NCI-H69 (cell line): ENCODE data around the gene UMODL1.

Experiments used
- DNase-seq: peaks from one replicate; lab custom pipeline; 2025; lab: John Stamatoyannopoulos, UW

The UMODL1 gene

DNA sequence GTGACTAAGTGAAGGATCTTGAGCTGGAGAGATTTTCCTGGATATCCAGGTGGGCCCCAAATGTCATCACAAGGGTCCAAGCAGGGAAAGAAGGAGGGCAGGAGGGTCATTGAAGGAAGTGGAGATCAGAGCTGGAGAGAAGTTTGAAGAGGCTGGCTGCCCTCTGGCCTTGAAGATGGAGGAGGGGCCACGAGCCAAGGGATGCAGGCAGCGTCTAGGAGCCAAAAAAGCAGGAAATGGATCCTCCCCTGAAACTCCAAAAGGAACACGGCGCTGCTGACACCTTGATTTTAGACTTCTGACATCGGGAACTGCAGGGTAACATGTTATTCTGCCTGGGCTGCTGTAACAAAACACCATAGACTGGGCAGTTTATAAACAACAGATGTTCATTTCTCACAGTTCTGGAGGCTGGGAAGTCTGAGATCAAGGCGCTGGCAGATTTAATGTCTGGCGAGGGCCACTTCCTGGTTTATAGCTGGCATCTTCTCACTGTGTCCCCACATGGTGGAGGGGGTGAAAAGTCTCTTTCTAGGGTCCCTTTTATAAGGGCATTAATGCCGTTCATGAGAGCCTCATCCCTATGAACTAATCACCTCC is 32.2 kb upstream of the UMODL1 start:
- DNase-seq: peak; percentile 63

GRCh38 chr21:42039470-42039901 is 31.6 kb upstream of the UMODL1 start:
- DNase-seq: no peak

DNA sequence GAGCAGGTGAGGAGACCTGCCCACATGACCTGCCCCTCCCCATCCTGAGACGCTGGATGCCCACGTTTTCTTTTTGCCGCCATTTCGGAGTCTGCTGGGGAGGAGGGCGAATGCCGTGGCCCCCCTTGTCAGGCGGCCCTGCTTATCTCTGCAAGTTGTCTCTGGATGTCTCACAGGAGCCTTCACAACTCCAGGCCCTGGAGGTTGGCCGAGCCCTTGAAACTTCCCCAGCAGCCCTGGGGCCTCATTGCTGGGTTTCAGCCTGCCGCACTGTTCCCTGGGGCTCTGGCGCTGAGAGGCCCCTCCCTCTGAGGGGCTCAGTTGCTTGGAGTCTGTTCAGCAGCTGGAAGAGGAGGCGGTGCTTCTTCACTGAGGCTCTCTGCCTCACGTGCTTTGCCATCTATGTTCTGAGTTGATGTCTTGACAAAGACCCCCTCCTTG is 31.2 kb upstream of the UMODL1 start:
- no peak for DNase-seq

DNA sequence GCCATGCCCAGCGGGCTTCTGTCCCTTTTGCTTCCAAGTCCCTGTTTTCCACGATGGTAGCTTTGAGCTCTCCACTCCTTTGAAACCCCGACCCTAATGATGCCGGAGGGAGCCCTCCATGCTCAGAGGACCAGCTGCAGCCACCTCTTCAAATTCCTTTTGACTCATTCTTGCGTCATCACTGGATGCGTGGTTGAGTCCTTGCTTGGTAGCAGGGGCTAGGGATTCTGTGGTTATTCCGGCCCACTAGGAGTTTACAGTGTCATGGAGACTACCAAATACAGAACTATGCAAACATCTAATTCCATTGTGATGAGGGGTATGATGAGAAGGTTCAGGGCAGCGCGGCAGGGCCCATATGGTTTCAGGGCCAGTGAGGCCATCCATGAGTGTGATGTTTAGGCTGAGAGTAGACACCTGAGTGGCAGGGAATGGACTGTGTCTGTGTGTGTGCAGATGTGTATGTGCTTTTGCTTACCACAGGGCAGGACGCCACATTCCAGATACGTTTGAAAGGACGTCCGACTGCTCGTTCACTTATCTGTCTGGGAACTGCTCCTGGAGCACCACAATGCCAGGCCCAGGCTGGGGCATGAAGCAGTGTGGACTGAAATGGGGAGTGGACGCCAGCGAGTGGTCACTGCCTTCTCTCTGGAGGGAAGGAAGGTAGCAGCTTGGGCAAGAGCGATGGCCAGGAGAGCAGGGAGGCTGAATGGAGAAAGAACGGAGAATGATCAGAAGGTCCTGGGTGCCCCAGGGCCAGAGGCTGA is 30.5 kb upstream of the UMODL1 start:
- no peak for DNase-seq

DNA sequence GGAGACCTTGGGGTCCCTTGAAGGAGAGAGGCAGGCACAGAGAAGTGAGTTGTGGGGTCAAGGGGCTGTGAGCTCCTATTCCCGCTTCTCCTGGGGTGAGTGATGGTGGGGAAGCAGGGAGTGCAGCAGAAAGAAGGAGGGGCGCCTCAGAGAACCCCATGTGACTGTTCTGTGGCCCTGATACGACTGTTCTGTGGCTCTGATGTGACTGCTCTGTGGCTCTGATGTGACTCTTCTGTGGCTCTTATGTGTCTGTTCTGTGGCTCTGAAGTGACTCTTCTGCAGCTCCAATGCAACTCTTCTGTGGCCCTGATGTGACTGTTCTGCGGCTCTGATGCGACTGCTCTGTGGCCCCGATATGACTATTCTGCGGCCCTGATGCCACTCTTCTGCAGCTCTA is 29.9 kb upstream of the UMODL1 start:
- no peak for DNase-seq

GRCh38 chr21:42041711-42042110 is 29.4 kb upstream of the UMODL1 start:
- DNase-seq: peak; percentile 45

- no peak for DNase-seq
Measured at GRCh38 chr21:42042651-42043050, 28.5 kb upstream of the UMODL1 start.

- DNase-seq: no peak
Measured at GRCh38 chr21:42043201-42043895, 27.8 kb upstream of the UMODL1 start.

DNA sequence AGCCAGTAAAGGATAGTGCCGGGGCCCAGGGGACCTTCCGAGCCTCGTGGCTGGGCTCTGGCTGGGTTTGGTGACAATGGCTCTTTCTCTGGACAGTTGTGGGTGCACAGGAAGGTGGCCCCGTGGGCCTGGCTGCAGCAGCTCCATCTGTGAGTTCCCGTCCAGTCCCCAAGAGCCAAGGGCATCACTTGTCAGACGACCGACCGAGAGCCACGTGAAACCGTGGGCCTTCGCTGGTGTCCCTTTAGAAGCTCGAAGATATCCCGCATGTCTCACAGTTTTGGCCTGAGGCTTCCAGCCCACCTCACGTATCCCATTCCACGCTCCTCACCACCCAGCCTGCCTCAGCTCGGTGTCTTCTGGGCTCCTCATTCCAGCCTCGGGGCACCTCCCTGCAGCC is 27.2 kb upstream of the UMODL1 start:
- DNase-seq: no peak

- no peak for DNase-seq
Measured at GRCh38 chr21:42044871-42045495, 26.1 kb upstream of the UMODL1 start.

GRCh38 chr21:42047821-42048613 is 23.1 kb upstream of the UMODL1 start:
- no peak for DNase-seq

DNA sequence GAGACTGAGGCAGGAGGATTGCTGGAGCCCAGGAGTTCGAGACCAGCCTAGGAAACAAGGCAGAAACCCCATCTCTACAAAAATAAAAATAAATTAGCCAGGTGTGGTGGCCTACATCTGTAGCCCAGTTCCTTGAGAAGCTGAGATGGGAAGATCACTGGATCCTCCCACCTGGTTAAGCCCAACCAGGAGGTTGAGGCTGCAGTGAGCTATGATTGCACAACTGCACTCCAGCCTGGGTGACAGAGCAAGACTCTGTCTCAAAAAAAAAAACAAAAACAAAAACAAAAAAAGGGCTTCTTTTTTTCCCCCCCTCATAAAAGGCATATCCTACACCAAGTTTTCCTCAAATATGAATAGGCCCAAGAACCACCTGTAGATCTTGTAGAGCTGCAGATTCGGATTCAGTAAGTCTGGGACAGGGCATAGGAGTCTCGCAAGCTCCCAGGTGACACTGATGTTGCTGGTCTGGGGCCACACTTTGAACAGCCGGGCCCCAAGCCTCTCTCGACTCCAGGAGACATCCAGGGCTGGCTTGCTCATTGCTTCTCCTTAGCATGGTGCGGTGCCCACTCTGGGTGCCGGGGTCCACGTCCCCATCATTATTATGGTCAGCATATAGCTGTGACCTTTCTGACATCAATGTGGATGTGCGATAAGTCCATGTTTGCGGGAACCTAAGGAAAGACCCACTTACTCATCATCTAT is 22.1 kb upstream of the UMODL1 start:
- no peak for DNase-seq

GRCh38 chr21:42049578-42050430 is 21.3 kb upstream of the UMODL1 start:
- DNase-seq: no peak

DNA sequence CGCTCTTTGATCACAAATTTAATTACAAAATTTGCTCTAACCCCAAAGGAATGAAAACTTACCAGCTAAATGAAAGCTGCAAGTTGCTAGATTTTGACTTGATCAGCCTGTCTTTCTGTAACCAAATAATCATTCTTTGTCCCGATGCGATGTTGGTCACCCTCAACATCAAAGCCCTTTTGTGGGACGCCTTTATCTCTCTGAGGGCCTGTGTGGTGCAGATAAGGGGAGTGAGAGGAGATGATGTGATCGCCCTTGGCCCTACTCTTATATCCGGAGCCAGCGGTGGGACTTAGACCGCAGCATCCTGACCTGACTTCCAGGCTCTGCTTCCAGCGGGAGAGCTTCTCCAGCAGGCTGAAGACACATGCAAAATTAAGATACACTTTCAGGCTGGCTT is 19.3 kb upstream of the UMODL1 start:
- DNase-seq: no peak

- DNase-seq: no peak
Measured at GRCh38 chr21:42055425-42055824, 15.7 kb upstream of the UMODL1 start.

DNA sequence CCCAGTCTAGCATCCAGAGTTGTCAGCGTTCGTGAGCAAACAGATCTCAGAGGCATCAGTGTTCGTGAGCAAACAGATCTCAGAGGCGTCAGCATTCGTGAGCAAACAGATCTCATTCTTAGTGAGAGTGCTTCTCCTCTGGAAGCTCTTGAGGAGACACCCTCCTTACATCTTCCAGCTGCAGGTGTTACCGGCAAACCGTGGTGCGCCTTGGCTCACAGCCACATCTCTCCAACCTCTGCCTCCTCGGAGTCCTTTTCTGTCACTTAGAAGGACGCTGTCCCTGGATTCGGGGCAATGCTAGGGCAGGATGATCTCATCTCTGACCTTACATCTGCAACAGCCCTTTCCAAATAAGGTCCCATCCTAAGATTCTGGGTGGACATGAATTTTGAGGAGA is 14.6 kb upstream of the UMODL1 start:
- DNase-seq: peak; percentile 89

GRCh38 chr21:42056996-42057689 is 14.0 kb upstream of the UMODL1 start:
- peak; percentile 80 for DNase-seq

GRCh38 chr21:42057851-42058437 is 13.2 kb upstream of the UMODL1 start:
- no peak for DNase-seq

DNA sequence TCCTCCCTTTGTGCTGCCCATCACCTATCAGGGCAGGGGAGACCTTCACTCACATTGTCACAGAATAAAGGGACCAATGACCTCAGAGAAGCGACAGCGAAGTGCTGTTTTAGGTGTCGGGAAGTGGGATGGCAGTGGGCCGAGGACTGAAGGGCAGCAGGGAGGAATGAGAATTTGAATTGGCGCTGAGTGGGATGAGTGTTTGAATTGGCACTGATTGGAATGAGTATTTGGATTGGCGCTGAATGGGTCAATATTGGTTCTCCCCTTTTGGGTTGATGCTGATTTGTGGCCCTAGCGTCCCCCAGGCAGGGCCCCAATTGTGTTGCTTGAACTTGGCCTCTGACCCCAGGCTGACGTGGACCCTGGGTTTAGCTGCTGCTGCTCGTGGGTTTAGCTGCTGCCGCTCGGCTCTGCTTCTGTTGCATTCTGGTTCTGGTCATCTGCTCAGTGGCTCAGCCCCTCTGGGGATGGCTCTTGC is 12.4 kb upstream of the UMODL1 start:
- no peak for DNase-seq
